IMR-90 (cell line): Measurements from ENCODE around the gene FCRL1.

ENCODE experiments used
- BHLHE40 ChIP-seq: fragments of 150-350 bp; IDR thresholded peaks from 2 replicates; pipeline ENCODE4 v1.6.1; 2016; ENCODE audit warnings: mild to moderate bottlenecking, low read depth, low read length
- CEBPB ChIP-seq: IDR thresholded peaks from 2 replicates; pipeline ENCODE4 v1.6.1; 2012; ENCODE audit warnings: low read depth, low read length, improper control_type of control experiment
- MAFK ChIP-seq: IDR thresholded peaks from 2 replicates; pipeline ENCODE4 v1.6.1; 2012; ENCODE audit warnings: low read depth, low read length, improper control_type of control experiment
- MXI1 ChIP-seq: IDR thresholded peaks from 2 replicates; pipeline ENCODE4 v1.6.1; 2012; ENCODE audit warnings: low read depth, mild to moderate bottlenecking, low read length, moderate library complexity, borderline replicate concordance
- NFE2L2 ChIP-seq: fragments of 150-350 bp; IDR thresholded peaks from 2 replicates; pipeline ENCODE4 v1.6.1; 2016; ENCODE audit warnings: low read depth, mild to moderate bottlenecking, low read length
- POLR2A ChIP-seq: IDR thresholded peaks from 2 replicates; pipeline ENCODE4 v1.6.1; 2012; ENCODE audit warnings: mild to moderate bottlenecking, low read depth, low read length
- RAD21 ChIP-seq: IDR thresholded peaks from 2 replicates; pipeline ENCODE4 v1.6.1; 2012; ENCODE audit warnings: low read length, improper control_type of control experiment
- RCOR1 ChIP-seq: IDR thresholded peaks from 2 replicates; pipeline ENCODE4 v1.6.1; 2012; ENCODE audit warnings: mild to moderate bottlenecking, low read length, improper control_type of control experiment; ENCODE audit not compliant: insufficient replicate concordance
- RFX5 ChIP-seq: IDR thresholded peaks from 2 replicates; pipeline ENCODE4 v1.8.0; 2012; ENCODE audit warnings: low read depth, mild to moderate bottlenecking, low read length, moderate library complexity
- USF2 ChIP-seq: fragments of 150-350 bp; IDR thresholded peaks from 2 replicates; pipeline ENCODE4 v1.6.1; 2017; ENCODE audit warnings: mild to moderate bottlenecking, antibody characterized with exemption, low read length, low read depth
- TF ChIP-seq, protein P1 (sequence below): conservative IDR thresholded peaks from 2 replicates; pipeline ENCODE4 v1.5.1; 2012; ENCODE audit warnings: mild to moderate bottlenecking, low read depth, low read length, improper control_type of control experiment

GRCh38 chr1:157813269-157813668 lies 6.7 kb downstream of the FCRL1 start:
- TF ChIP-seq, protein P1, sequence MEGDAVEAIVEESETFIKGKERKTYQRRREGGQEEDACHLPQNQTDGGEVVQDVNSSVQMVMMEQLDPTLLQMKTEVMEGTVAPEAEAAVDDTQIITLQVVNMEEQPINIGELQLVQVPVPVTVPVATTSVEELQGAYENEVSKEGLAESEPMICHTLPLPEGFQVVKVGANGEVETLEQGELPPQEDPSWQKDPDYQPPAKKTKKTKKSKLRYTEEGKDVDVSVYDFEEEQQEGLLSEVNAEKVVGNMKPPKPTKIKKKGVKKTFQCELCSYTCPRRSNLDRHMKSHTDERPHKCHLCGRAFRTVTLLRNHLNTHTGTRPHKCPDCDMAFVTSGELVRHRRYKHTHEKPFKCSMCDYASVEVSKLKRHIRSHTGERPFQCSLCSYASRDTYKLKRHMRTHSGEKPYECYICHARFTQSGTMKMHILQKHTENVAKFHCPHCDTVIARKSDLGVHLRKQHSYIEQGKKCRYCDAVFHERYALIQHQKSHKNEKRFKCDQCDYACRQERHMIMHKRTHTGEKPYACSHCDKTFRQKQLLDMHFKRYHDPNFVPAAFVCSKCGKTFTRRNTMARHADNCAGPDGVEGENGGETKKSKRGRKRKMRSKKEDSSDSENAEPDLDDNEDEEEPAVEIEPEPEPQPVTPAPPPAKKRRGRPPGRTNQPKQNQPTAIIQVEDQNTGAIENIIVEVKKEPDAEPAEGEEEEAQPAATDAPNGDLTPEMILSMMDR, result no peak
- TF ChIP-seq POLR2A, result no peak
- no peak for TF ChIP-seq RFX5
- TF ChIP-seq RAD21, result no peak
- no peak for TF ChIP-seq CEBPB
- TF ChIP-seq USF2, result no peak
- TF ChIP-seq NFE2L2, result no peak
- no peak for TF ChIP-seq MXI1
- TF ChIP-seq RCOR1, result no peak
- TF ChIP-seq MAFK, result no peak
- no peak for TF ChIP-seq BHLHE40
